Endothelial cell of umbilical vein (primary cell): ENCODE measurements around the gene PKHD1. TPM values are rescaled to one million over a fixed set of nuclear protein-coding genes. Genes with fewer than 3 reads are reported as not detected.

Source experiments
- BruUV-seq: library from RNA; stranded (reverse); fragments of 400-500 nt; replicated peaks from 2 replicates; lab custom pipeline; 2021; lab: Mats Ljungman, UMichigan
- CTCF ChIA-PET: fragments of 300-600, 350-600 bp; sonication (Branson Sonifier 250); formaldehyde crosslinking; loops from one replicate; lab custom pipeline; 2021; ENCODE audit warnings: antibody characterized with exemption, inconsistent platforms; lab: Charles Lee
- POLR2A ChIA-PET: fragments of 300-600, 350-600 bp; sonication (Branson Sonifier 250); formaldehyde crosslinking; loops from one replicate; lab custom pipeline; 2021; ENCODE audit warnings: antibody characterized with exemption, inconsistent platforms; lab: Charles Lee
- DNase-seq: peaks from one replicate; pipeline ENCODE4 v3.0.0-alpha.2; 2011; ENCODE audit warnings: low read depth, low spot score
- FAIRE-seq: peaks from 2 replicates; lab custom pipeline; 2011; peaks lifted over from hg19 to GRCh38; lab: Jason Lieb, UNC
- H2AFZ ChIP-seq: 2 replicates; pipeline ENCODE4 v1.6.0; 2012; ENCODE audit warnings: low read depth, low read length, control low read depth, inconsistent platforms
- H3K27ac ChIP-seq: 2 replicates; pipeline ENCODE4 v1.5.1; 2011; ENCODE audit warnings: low read depth, mild to moderate bottlenecking, control low read depth, low read length, moderate library complexity; ENCODE audit not compliant: insufficient read depth
- H3K27me3 ChIP-seq, 2 experiments: 2 replicates each; pipeline versions ENCODE4 v1.6.0 to v1.6.1; 2011; ENCODE audit warnings: low read length in 2 of 2, mixed read lengths in 1 of 2; ENCODE audit not compliant: control insufficient read depth in 2 of 2, insufficient read depth in 2 of 2
- H3K36me3 ChIP-seq, 2 experiments: 2 replicates in 1 of 2; 3 replicates in 1 of 2; pipeline ENCODE4 v1.5.1; 2011; ENCODE audit warnings: low read length in 2 of 2, mild to moderate bottlenecking in 1 of 2, moderate library complexity in 1 of 2; ENCODE audit not compliant: control insufficient read depth in 2 of 2, insufficient read depth in 2 of 2; ENCODE audit errors: extremely low read depth in 1 of 2
- H3K4me1 ChIP-seq: 3 replicates; pipeline ENCODE4 v1.5.1; 2011; ENCODE audit warnings: mild to moderate bottlenecking, low read length; ENCODE audit not compliant: control insufficient read depth, insufficient read depth; ENCODE audit errors: extremely low read depth
- H3K4me2 ChIP-seq: 2 replicates; pipeline ENCODE4 v1.6.1; 2011; ENCODE audit warnings: low read length, control low read depth, mixed read lengths; ENCODE audit not compliant: insufficient read depth
- H3K4me3 ChIP-seq, 3 experiments: fragments of 200-600 bp in 1 of 3; sonication (generic), shearing (Covaris generic) in 1 of 3; replicated peaks in 1 of 3; 2 replicates each; pipeline ENCODE4 v1.5.1; 2011 to 2016; ENCODE audit warnings: control low read depth in 3 of 3, low read length in 3 of 3, mild to moderate bottlenecking in 2 of 3, inconsistent platforms in 1 of 3, low read depth in 1 of 3, moderate library complexity in 1 of 3; ENCODE audit not compliant: insufficient read depth in 1 of 3
- H3K79me2 ChIP-seq: 2 replicates; pipeline ENCODE4 v1.6.0; 2012; ENCODE audit warnings: low read length, inconsistent platforms; ENCODE audit not compliant: control insufficient read depth, insufficient read depth
- H3K9ac ChIP-seq: replicated peaks from 2 replicates; pipeline ENCODE3; 2011; ENCODE audit warnings: low read length, control low read depth; ENCODE audit not compliant: insufficient read depth; ENCODE audit errors: extremely low read depth
- H3K9me1 ChIP-seq: replicated peaks from 3 replicates; pipeline ENCODE4 v1.6.0; 2011; ENCODE audit warnings: mild to moderate bottlenecking, low read length; ENCODE audit not compliant: control insufficient read depth, insufficient read depth; ENCODE audit errors: extremely low read depth
- H3K9me3 ChIP-seq: replicated peaks from 2 replicates; pipeline ENCODE4 v1.5.1; 2012; ENCODE audit warnings: low read length, inconsistent platforms; ENCODE audit not compliant: control insufficient read depth, insufficient read depth
- H4K20me1 ChIP-seq: replicated peaks from 2 replicates; pipeline ENCODE3; 2011; ENCODE audit warnings: mild to moderate bottlenecking, low read length; ENCODE audit not compliant: control insufficient read depth, insufficient read depth; ENCODE audit errors: extremely low read depth
- CTCF ChIP-seq, 2 donors: IDR thresholded peaks; 1 replicate in 1 of 2; 2 replicates in 1 of 2; pipeline ENCODE4 v1.5.1; 2011; ENCODE audit warnings: low read length in 2 of 2, mild to moderate bottlenecking in 2 of 2, moderate library complexity in 2 of 2, control low read depth in 1 of 2, inconsistent platforms in 1 of 2, low read depth in 1 of 2; ENCODE audit not compliant: insufficient read depth in 1 of 2; ENCODE audit errors: extremely low read depth in 1 of 2
- EZH2 ChIP-seq: IDR thresholded peaks from 2 replicates; pipeline ENCODE4 v1.6.1; 2012; ENCODE audit warnings: borderline replicate concordance, low read depth, mild to moderate bottlenecking, moderate library complexity, low read length, inconsistent platforms; ENCODE audit not compliant: severe bottlenecking
- FOS ChIP-seq: IDR thresholded peaks from 2 replicates; pipeline ENCODE4 v1.6.1; 2011; ENCODE audit warnings: mild to moderate bottlenecking, low read length, moderate library complexity, borderline replicate concordance; ENCODE audit not compliant: insufficient read depth
- GATA2 ChIP-seq: IDR thresholded peaks from 2 replicates; pipeline ENCODE4 v1.7.0; 2011; ENCODE audit warnings: low read depth, mild to moderate bottlenecking, moderate library complexity, mixed read lengths, low read length; ENCODE audit not compliant: insufficient read length, insufficient read depth
- JUN ChIP-seq: IDR thresholded peaks from 2 replicates; pipeline ENCODE4 v1.6.1; 2011; ENCODE audit warnings: borderline replicate concordance, low read depth; ENCODE audit not compliant: insufficient read length, insufficient read depth
- MAX ChIP-seq: IDR thresholded peaks from 2 replicates; pipeline ENCODE4 v1.6.1; 2011; ENCODE audit not compliant: insufficient read depth, insufficient read length
- MYC ChIP-seq: IDR thresholded peaks from one replicate; pipeline ENCODE4 v1.6.1; 2011; ENCODE audit warnings: mild to moderate bottlenecking, low read depth, low read length
- POLR2A ChIP-seq: IDR thresholded peaks from 2 replicates; pipeline ENCODE4 v1.6.1; 2012; ENCODE audit warnings: low read depth, mild to moderate bottlenecking, control low read depth, low read length
- POLR2AphosphoS5 ChIP-seq: IDR thresholded peaks from 2 replicates; pipeline ENCODE4 v1.6.1; 2012; ENCODE audit warnings: low read depth, mild to moderate bottlenecking, control low read depth, low read length, moderate library complexity; ENCODE audit not compliant: insufficient read depth
- dilution Hi-C: fragments of 300-500 bp; cut with MboI; formaldehyde crosslinking; loops from one replicate; pipeline ENCODE4 v1.15.0; 2019; ENCODE audit warnings: low sequenced_read_pairs; ENCODE audit not compliant: extremely low pct_ligation_motif_present
- intact Hi-C: fragments of 100-400 bp; cut with micrococcal nuclease; formaldehyde crosslinking; loops from one replicate; pipeline ENCODE4 v1.10.0; 2022
- polyA plus RNA-seq, 4 experiments: library from polyadenylated mRNA; depleted of rRNA in 3 of 4; stranded (reverse) in 3 of 4; unstranded in 1 of 4; fragments of >200 nt; gene quantifications; 2 replicates each; pipeline versions ENCODE4 v1.2.1 to v1.2.3, GENCODE V29; 2011 to 2012; ENCODE audit warnings: missing spikeins in 1 of 4
- total RNA-seq: library from RNA; stranded (reverse); gene quantifications from 2 replicates; pipeline ENCODE4 v1.2.3, GENCODE V29; 2021

Gene PKHD1
- total and polyA plus RNA-seq, 2 donors (not counting 3 experiments of a cell fraction or from before 2014, with no cell fraction given): not detected

DNA sequence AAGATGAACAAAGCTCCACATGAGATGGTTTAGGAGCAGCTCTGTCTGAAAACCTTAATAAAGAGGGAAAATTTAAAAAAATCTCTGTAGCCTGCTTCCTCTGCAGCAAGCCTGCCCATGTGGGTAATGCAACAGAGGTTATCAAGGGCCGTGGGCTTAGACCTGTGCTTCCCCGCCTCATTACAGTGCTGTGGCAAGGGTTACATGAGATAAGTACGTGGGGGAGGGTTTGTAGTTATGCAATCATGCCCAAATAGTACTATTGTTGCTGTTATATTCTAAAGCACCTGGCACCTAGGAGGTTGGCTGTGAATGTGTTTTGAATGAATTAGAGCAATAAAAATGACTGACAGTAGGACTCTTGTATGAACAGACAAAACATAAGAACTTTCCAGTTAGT lies 68.3 kb downstream of the PKHD1 start:
- no peak for FAIRE-seq
- Histone ChIP-seq H3K27ac (no peak overlapping the region), H3K36me3 (no peaks in the 10 kb centered on the region), H4K20me1 (no peaks in the 10 kb centered on the region), H3K79me2 (no peaks in the 10 kb centered on the region), H2AFZ (no peak overlapping the region), H3K9me1 (no peaks in the 10 kb centered on the region), H3K9ac (no peak overlapping the region), H3K27me3 (no peaks in the 10 kb centered on the region), H3K4me3 (no peak overlapping the region), H3K9me3 (no peaks in the 10 kb centered on the region), H3K4me2 (no peak overlapping the region), H3K4me1 (no peaks in the 10 kb centered on the region)
- no peak for DNase-seq
- no TSS peak for BruUV-seq
- POLR2A ChIA-PET: no interaction called here
- intact Hi-C loops: no loop called here
- dilution Hi-C loops: no loop called here
- CTCF ChIA-PET: interaction anchor here (0.9 to 2.8 kb wide), 4 partner anchors 16 to 1890 kb away, joined by 3 to 20 read pairs (median 12); no protein-coding TSS in a partner anchor
- no peak for TF ChIP-seq POLR2A
- no peak for TF ChIP-seq EZH2
- TF ChIP-seq FOS: no peak

- BruUV-seq: no TSS peak
- no peak overlapping the region for H2AFZ ChIP-seq
- no peaks in the 10 kb centered on the region for H3K36me3 ChIP-seq
- no peaks in the 10 kb centered on the region for H3K9me3 ChIP-seq
- ChIA-PET POLR2A (no interaction called here), CTCF (no interaction called here)
- dilution Hi-C loops: no loop called here
- DNase-seq (no peak), FAIRE-seq (no peak)
- H3K9me1 ChIP-seq: no peaks in the 10 kb centered on the region
- H4K20me1 ChIP-seq: no peaks in the 10 kb centered on the region
- TF ChIP-seq MAX (no peak), FOS (no peak), EZH2 (no peak), CTCF (IDR thresholded peaks at IDR 0.05; ENCODE audit: extremely low read depth in 1 of 2, insufficient read depth in 1 of 2, low read depth in 1 of 2, low read length in 2 of 2) (no peak), POLR2A (no peak), JUN (no peak), GATA2 (no peak), MYC (no peak), POLR2AphosphoS5 (no peak)
- intact Hi-C loops: no loop called here
- no peaks in the 10 kb centered on the region for H3K4me1 ChIP-seq
- no peaks in the 10 kb centered on the region for H3K79me2 ChIP-seq
- no peak overlapping the region for H3K27ac ChIP-seq
- no peak overlapping the region for H3K9ac ChIP-seq
- no peak overlapping the region for H3K4me3 ChIP-seq
- H3K4me2 ChIP-seq: no peak overlapping the region
- no peaks in the 10 kb centered on the region for H3K27me3 ChIP-seq
These were observed 70.3 kb downstream of the PKHD1 start for GRCh38 chr6:52016915-52017748.
